GM19455 (cell line): ENCODE data around the gene SIX2.

ENCODE experiments used
- ATAC-seq: cut with Tn5 transposase; IDR thresholded peaks from one replicate; pipeline ENCODE4 v1.9.1; 2021; ENCODE audit not compliant: unreplicated experiment

Gene SIX2

GRCh38 chr2:45002686-45003085, 6.6 kb downstream of the SIX2 start:
- no peak for ATAC-seq

- ATAC-seq = no peak
Observed at GRCh38 chr2:45001869-45002385, 7.3 kb downstream of the SIX2 start.

- ATAC-seq = no peak
Observed at GRCh38 chr2:45000921-45001868, 8.1 kb downstream of the SIX2 start.

- ATAC-seq = no peak
Observed at GRCh38 chr2:45000341-45000901, 8.8 kb downstream of the SIX2 start.

- ATAC-seq = no peak
Observed at GRCh38 chr2:44999540-44999939, 9.7 kb downstream of the SIX2 start.

- no peak for ATAC-seq
Observed at GRCh38 chr2:44997963-44998362, 11.3 kb downstream of the SIX2 start.

GRCh38 chr2:44996356-44996755, 12.9 kb downstream of the SIX2 start:
- no peak for ATAC-seq

- no peak for ATAC-seq
Observed at GRCh38 chr2:44994377-44994776, 14.9 kb downstream of the SIX2 start.

GRCh38 chr2:44989176-44989575, 20.1 kb downstream of the SIX2 start:
- no peak for ATAC-seq

GRCh38 chr2:44983836-44984604, 25.2 kb downstream of the SIX2 start:
- ATAC-seq = no peak

- no peak for ATAC-seq
Observed at GRCh38 chr2:44981714-44982108, 27.5 kb downstream of the SIX2 start.

GRCh38 chr2:44980751-44981713, 28.2 kb downstream of the SIX2 start:
- ATAC-seq = no peak

- no peak for ATAC-seq
Observed at GRCh38 chr2:44979581-44979980, 29.7 kb downstream of the SIX2 start.

- ATAC-seq = no peak
Observed at GRCh38 chr2:44975571-44976450, 33.4 kb downstream of the SIX2 start.

- no peak for ATAC-seq
Observed at GRCh38 chr2:44974064-44974715, 35.1 kb downstream of the SIX2 start.

- no peak for ATAC-seq
Observed at GRCh38 chr2:44972771-44973535, 36.3 kb downstream of the SIX2 start.

- no peak for ATAC-seq
Observed at GRCh38 chr2:44970846-44971450, 38.3 kb downstream of the SIX2 start.

GRCh38 chr2:44969936-44970335, 39.3 kb downstream of the SIX2 start:
- no peak for ATAC-seq
